Measurements from ENCODE around the gene PAPOLB.

Gene PAPOLB

GRCh38 chr7:4818000-4818794, 43.6 kb downstream of the PAPOLB start:
- Mint-ChIP-seq H3K27me3 (peaks cover 38 to 51% of the 10 kb centered on the region in 2 donors), H3K4me1 (peaks cover 2 to 9% of the 10 kb centered on the region in 2 donors), H3K27ac (no peak overlapping the region), H3K9me3 (no peaks in the 10 kb centered on the region), H3K4me3 (no peak overlapping the region), H3K36me3 (peaks cover 0 to 2% of the 10 kb centered on the region in 2 donors)
- no peak for ATAC-seq (replicated peaks)
- DNase-seq: no peak

- peaks cover 3 to 5% of the 10 kb centered on the region in 2 donors for H3K36me3 Mint-ChIP-seq
- H3K4me1 Mint-ChIP-seq: peaks cover 2 to 9% of the 10 kb centered on the region in 2 donors
- ATAC-seq (replicated peaks) (no peak), DNase-seq (no peak)
- no peak overlapping the region for H3K27ac Mint-ChIP-seq
- peaks cover 5 to 7% of the 10 kb centered on the region in 2 donors for H3K9me3 Mint-ChIP-seq
- no peak overlapping the region for H3K4me3 Mint-ChIP-seq
- peaks cover 40 to 59% of the 10 kb centered on the region in 2 donors for H3K27me3 Mint-ChIP-seq
Observed at GRCh38 chr7:4817178-4817901, 44.5 kb downstream of the PAPOLB start.

GRCh38 chr7:4816419-4817080, 45.3 kb downstream of the PAPOLB start:
- Mint-ChIP-seq H3K4me1 (peaks cover 2 to 9% of the 10 kb centered on the region in 2 donors), H3K4me3 (no peak overlapping the region), H3K27ac (no peak overlapping the region), H3K9me3 (peaks cover 5 to 7% of the 10 kb centered on the region in 2 donors), H3K36me3 (peaks cover 3 to 5% of the 10 kb centered on the region in 2 donors), H3K27me3 (peaks cover 39 to 59% of the 10 kb centered on the region in 2 donors)
- DNase-seq (no peak), ATAC-seq (replicated peaks) (no peak)

GRCh38 chr7:4815609-4816418, 46.0 kb downstream of the PAPOLB start:
- DNase-seq (no peak), ATAC-seq (replicated peaks) (no peak)
- Mint-ChIP-seq H3K27ac (no peak overlapping the region), H3K36me3 (peaks cover 3 to 5% of the 10 kb centered on the region in 2 donors), H3K4me3 (no peak overlapping the region), H3K4me1 (peaks cover 2 to 9% of the 10 kb centered on the region in 2 donors), H3K9me3 (peaks cover 5 to 7% of the 10 kb centered on the region in 2 donors), H3K27me3 (peaks cover 39 to 61% of the 10 kb centered on the region in 2 donors)

- ATAC-seq (replicated peaks): no peak
- no peak overlapping the region for H3K4me3 Mint-ChIP-seq
- DNase-seq: no peak
- H3K36me3 Mint-ChIP-seq: peaks cover 3 to 5% of the 10 kb centered on the region in 2 donors
- H3K9me3 Mint-ChIP-seq: peaks cover 5 to 7% of the 10 kb centered on the region in 2 donors
- H3K27ac Mint-ChIP-seq: no peak overlapping the region
- H3K4me1 Mint-ChIP-seq: peaks cover 2 to 13% of the 10 kb centered on the region in 2 donors
- peaks cover 39 to 67% of the 10 kb centered on the region in 2 donors for H3K27me3 Mint-ChIP-seq
Observed at GRCh38 chr7:4815121-4815520, 46.7 kb downstream of the PAPOLB start.

GRCh38 chr7:4814433-4814832, 47.4 kb downstream of the PAPOLB start:
- H3K4me1 Mint-ChIP-seq: peaks cover 2 to 19% of the 10 kb centered on the region in 2 donors
- H3K9me3 Mint-ChIP-seq: peaks cover 5 to 7% of the 10 kb centered on the region in 2 donors
- H3K36me3 Mint-ChIP-seq: peaks cover 3 to 5% of the 10 kb centered on the region in 2 donors
- H3K27ac Mint-ChIP-seq: no peak overlapping the region
- peaks cover 34 to 62% of the 10 kb centered on the region in 2 donors for H3K27me3 Mint-ChIP-seq
- DNase-seq (no peak), ATAC-seq (replicated peaks) (peak; percentile 31 to 46)
- H3K4me3 Mint-ChIP-seq: no peak overlapping the region

GRCh38 chr7:4809666-4810065, 52.2 kb downstream of the PAPOLB start:
- Mint-ChIP-seq H3K27ac (peak overlapping the region; percentile 62), H3K36me3 (peaks cover 3 to 5% of the 10 kb centered on the region in 2 donors), H3K9me3 (peaks cover 5 to 7% of the 10 kb centered on the region in 2 donors), H3K4me1 (peaks cover 9 to 27% of the 10 kb centered on the region in 2 donors), H3K27me3 (peaks cover 34 to 60% of the 10 kb centered on the region in 2 donors), H3K4me3 (peak overlapping the region; percentile 60 to 85)
- DNase-seq (no peak), ATAC-seq (replicated peaks) (peak; percentile 43 to 44)

- peak; percentile 72 to 75 for ATAC-seq (replicated peaks)
- DNase-seq: peak; percentile 47
- Mint-ChIP-seq H3K27ac (peak overlapping the region; percentile 67), H3K4me1 (peaks cover 7 to 21% of the 10 kb centered on the region in 2 donors), H3K4me3 (peak overlapping the region; percentile 78 to 85), H3K36me3 (peaks cover 3 to 5% of the 10 kb centered on the region in 2 donors), H3K27me3 (peaks cover 29 to 54% of the 10 kb centered on the region in 2 donors), H3K9me3 (peaks cover 5 to 7% of the 10 kb centered on the region in 2 donors)
Observed at GRCh38 chr7:4809091-4809591, 52.7 kb downstream of the PAPOLB start.

- DNase-seq: no peak
- no peak for ATAC-seq (replicated peaks)
- Mint-ChIP-seq H3K9me3 (peaks cover 5 to 7% of the 10 kb centered on the region in 2 donors), H3K27ac (peak overlapping the region; percentile 47), H3K36me3 (peaks cover 3 to 5% of the 10 kb centered on the region in 2 donors), H3K27me3 (peaks cover 24 to 48% of the 10 kb centered on the region in 2 donors), H3K4me3 (peak overlapping the region; percentile 37 to 41), H3K4me1 (peaks cover 7 to 21% of the 10 kb centered on the region in 2 donors)
Observed at GRCh38 chr7:4808565-4808964, 53.3 kb downstream of the PAPOLB start.

GRCh38 chr7:4808026-4808425, 53.8 kb downstream of the PAPOLB start:
- no peak overlapping the region for H3K4me3 Mint-ChIP-seq
- ATAC-seq (replicated peaks) (no peak), DNase-seq (no peak)
- H3K27ac Mint-ChIP-seq: no peak overlapping the region
- H3K36me3 Mint-ChIP-seq: peaks cover 1 to 2% of the 10 kb centered on the region in 2 donors
- peaks cover 3 to 6% of the 10 kb centered on the region in 2 donors for H3K9me3 Mint-ChIP-seq
- H3K4me1 Mint-ChIP-seq: peaks cover 7 to 21% of the 10 kb centered on the region in 2 donors
- H3K27me3 Mint-ChIP-seq: peaks cover 19 to 43% of the 10 kb centered on the region in 2 donors

Data from stimulated activated naive B cell treated with anti-CD40 and anti-IgM and Interleukin-4, amounts not matched to agents 10 μg/mL and 1 μg/mL and 100 μg/mL, for 72 hours (primary cell).